ENCODE measurements around the gene CHPF2. TPM values are rescaled to one million over a fixed set of nuclear protein-coding genes. Genes with fewer than 3 reads are reported as not detected.

CHPF2 gene
- total RNA-seq, 1 experiment from 2014 or later: 19.5 TPM

- Histone ChIP-seq H3K27me3 (ENCODE audit: insufficient read depth, low read length) (no peaks in the 10 kb centered on the region), H3K4me1 (ENCODE audit: control insufficient read depth in 1 of 2, insufficient read depth in 2 of 2, low read length in 2 of 2) (peaks cover 7 to 11% of the 10 kb centered on the region in 2 experiments; a peak in 2 of 4 replicates), H2AFZ (ENCODE audit: low read depth, low read length, poor library complexity, severe bottlenecking) (no peak overlapping the region), H3K9me2 (ENCODE audit: insufficient read depth) (no peaks in the 10 kb centered on the region), H3K36me3 (ENCODE audit: control insufficient read depth in 1 of 2, insufficient read depth in 2 of 2, low read length in 2 of 2) (no peaks in the 10 kb centered on the region), H3K4me2 (ENCODE audit: low read length) (no peak overlapping the region), H3K79me2 (ENCODE audit: insufficient read depth, low read length) (no peaks in the 10 kb centered on the region), H3K9me3 (ENCODE audit: control insufficient read depth in 1 of 2, insufficient read depth in 1 of 2, low read depth in 1 of 2, low read length in 2 of 2) (no peaks in the 10 kb centered on the region), H4K20me1 (ENCODE audit: insufficient read depth) (no peaks in the 10 kb centered on the region), H3K27ac (ENCODE audit: low read depth, low read length) (no peak overlapping the region), H3K9ac (ENCODE audit: low read length) (no peak overlapping the region), H3K4me3 (replicated peaks in 1 of 2; ENCODE audit: low read depth in 1 of 2, low read length in 2 of 2) (no peak overlapping the region)
- ChIA-PET RAD21 (ENCODE audit: low non-redundant PET in 1 of 2, low total read pairs in 2 of 2, uncharacterized antibody in 2 of 2, unreplicated experiment in 2 of 2) (no interaction called here), POLR2A (no interaction called here), CTCF (no interaction called here)
- no peak for DNase-seq (ENCODE audit: low read depth, low spot score)
- TF ChIP-seq ELF1 (IDR thresholded peaks at IDR 0.05; ENCODE audit: borderline replicate concordance, low read depth) (no peak), EZH2 (IDR thresholded peaks at IDR 0.05) (no peak), ZNF274 (IDR thresholded peaks at IDR 0.05; ENCODE audit: low read depth, low read length) (no peak), FOSL1 (IDR thresholded peaks at IDR 0.05; ENCODE audit: low read depth) (no peak), YY1 (IDR thresholded peaks at IDR 0.05; ENCODE audit: extremely low read depth, insufficient replicate concordance, low read depth, low read length) (no peak), SP1 (IDR thresholded peaks at IDR 0.05; ENCODE audit: low read depth) (no peak), MAX (IDR thresholded peaks at IDR 0.05) (no peak), SIN3A (IDR thresholded peaks at IDR 0.05; ENCODE audit: low read depth) (no peak), REST (IDR thresholded peaks at IDR 0.05; ENCODE audit: low read depth) (no peak), ZFX (IDR thresholded peaks at IDR 0.05) (no peak), CEBPB (IDR thresholded peaks at IDR 0.05; ENCODE audit: low read depth) (no peak), TCF7L2 (IDR thresholded peaks at IDR 0.05; ENCODE audit: borderline replicate concordance, extremely low read depth, insufficient read depth, insufficient read length) (no peak)
- ATAC-seq: no peak
- intact Hi-C loops (cut with micrococcal nuclease): no loop called here
- BruUV-seq (replicated peaks): no TSS peak
Observed at GRCh38 chr7:151271699-151272355, 39.5 kb downstream of the CHPF2 start.

All from HCT116 (cell line).